ENCODE results near the gene TRAPPC14. TPM values are rescaled to one million over a fixed set of nuclear protein-coding genes. Genes with fewer than 3 reads are reported as not detected.
"Not testable (repeated sequence)": the region's sequence is repeated elsewhere in the genome, so short reads cannot be mapped to it uniquely, and the experiment has no call there.

TRAPPC14 gene
- total RNA-seq, 1 donor: 8.0 TPM

- Histone ChIP-seq H3K36me3 (ENCODE audit: insufficient read depth, low read length) (no peaks in the 10 kb centered on the region), H3K27ac (ENCODE audit: low read depth, low read length) (no peak overlapping the region), H3K9me3 (ENCODE audit: low read depth, low read length) (no peaks in the 10 kb centered on the region), H2AFZ (ENCODE audit: low read length) (no peak overlapping the region), H3K27me3 (ENCODE audit: insufficient read depth, low read length) (peaks cover 19% of the 10 kb centered on the region), H4K20me1 (ENCODE audit: insufficient read depth, low read length) (no peaks in the 10 kb centered on the region), H3K4me1 (ENCODE audit: insufficient read depth, low read length) (no peaks in the 10 kb centered on the region), H3K4me3 (ENCODE audit: insufficient read depth, low read length) (no peak overlapping the region), H3K79me2 (ENCODE audit: insufficient read depth, low read length) (no peaks in the 10 kb centered on the region), H3K4me2 (ENCODE audit: insufficient read depth, low read length) (no peak overlapping the region)
- TF ChIP-seq CTCF (IDR thresholded peaks at IDR 0.05; ENCODE audit: extremely low read depth, low read depth, low read length): no peak
- DNase-seq (ENCODE audit: insufficient read length, low spot score, missing footprints): no peak
Measured at GRCh38 chr7:100198266-100198665, 39.7 kb upstream of the TRAPPC14 start.

- H3K4me1 ChIP-seq (ENCODE audit: insufficient read depth, low read length): peaks cover 11% of the 10 kb centered on the region
- not testable (repeated sequence) for H3K27ac ChIP-seq (ENCODE audit: low read depth, low read length); H3K4me3 ChIP-seq (ENCODE audit: insufficient read depth, low read length); H2AFZ ChIP-seq (ENCODE audit: low read length); H3K36me3 ChIP-seq (ENCODE audit: insufficient read depth, low read length); H4K20me1 ChIP-seq (ENCODE audit: insufficient read depth, low read length); H3K9me3 ChIP-seq (ENCODE audit: low read depth, low read length); H3K4me2 ChIP-seq (ENCODE audit: insufficient read depth, low read length); H3K79me2 ChIP-seq (ENCODE audit: insufficient read depth, low read length); DNase-seq (ENCODE audit: insufficient read length, low spot score, missing footprints); H3K27me3 ChIP-seq (ENCODE audit: insufficient read depth, low read length)
Measured at GRCh38 chr7:100195901-100196322, 37.4 kb upstream of the TRAPPC14 start.

GRCh38 chr7:100195222-100195621, 36.7 kb upstream of the TRAPPC14 start:
- Histone ChIP-seq H4K20me1 (ENCODE audit: insufficient read depth, low read length) (no peaks in the 10 kb centered on the region), H3K4me1 (ENCODE audit: insufficient read depth, low read length) (peaks cover 12% of the 10 kb centered on the region), H3K36me3 (ENCODE audit: insufficient read depth, low read length) (no peaks in the 10 kb centered on the region), H3K27me3 (ENCODE audit: insufficient read depth, low read length) (peaks cover 6% of the 10 kb centered on the region), H3K4me3 (ENCODE audit: insufficient read depth, low read length) (no peak overlapping the region), H3K9me3 (ENCODE audit: low read depth, low read length) (no peaks in the 10 kb centered on the region), H3K4me2 (ENCODE audit: insufficient read depth, low read length) (no peak overlapping the region), H2AFZ (ENCODE audit: low read length) (no peak overlapping the region), H3K27ac (ENCODE audit: low read depth, low read length) (no peak overlapping the region), H3K79me2 (ENCODE audit: insufficient read depth, low read length) (no peaks in the 10 kb centered on the region)
- TF ChIP-seq CTCF (IDR thresholded peaks at IDR 0.05; ENCODE audit: extremely low read depth, low read depth, low read length): no peak
- DNase-seq (ENCODE audit: insufficient read length, low spot score, missing footprints): no peak

- TF ChIP-seq CTCF (IDR thresholded peaks at IDR 0.05; ENCODE audit: extremely low read depth, low read depth, low read length): no peak
- Histone ChIP-seq H3K4me3 (ENCODE audit: insufficient read depth, low read length) (no peak overlapping the region), H3K27ac (ENCODE audit: low read depth, low read length) (no peak overlapping the region), H3K4me1 (ENCODE audit: insufficient read depth, low read length) (peaks cover 13% of the 10 kb centered on the region), H2AFZ (ENCODE audit: low read length) (no peak overlapping the region), H3K4me2 (ENCODE audit: insufficient read depth, low read length) (no peak overlapping the region), H4K20me1 (ENCODE audit: insufficient read depth, low read length) (no peaks in the 10 kb centered on the region), H3K9me3 (ENCODE audit: low read depth, low read length) (no peaks in the 10 kb centered on the region), H3K79me2 (ENCODE audit: insufficient read depth, low read length) (no peaks in the 10 kb centered on the region), H3K36me3 (ENCODE audit: insufficient read depth, low read length) (no peaks in the 10 kb centered on the region), H3K27me3 (ENCODE audit: insufficient read depth, low read length) (no peaks in the 10 kb centered on the region)
- no peak for DNase-seq (ENCODE audit: insufficient read length, low spot score, missing footprints)
Measured at GRCh38 chr7:100192969-100193368, 34.4 kb upstream of the TRAPPC14 start.

- H3K4me3 ChIP-seq (ENCODE audit: insufficient read depth, low read length); H3K27ac ChIP-seq (ENCODE audit: low read depth, low read length); H3K4me2 ChIP-seq (ENCODE audit: insufficient read depth, low read length); H3K9me3 ChIP-seq (ENCODE audit: low read depth, low read length); H3K36me3 ChIP-seq (ENCODE audit: insufficient read depth, low read length); DNase-seq (ENCODE audit: insufficient read length, low spot score, missing footprints); H3K79me2 ChIP-seq (ENCODE audit: insufficient read depth, low read length); H3K27me3 ChIP-seq (ENCODE audit: insufficient read depth, low read length); H4K20me1 ChIP-seq (ENCODE audit: insufficient read depth, low read length); H2AFZ ChIP-seq (ENCODE audit: low read length): not testable (repeated sequence)
- H3K4me1 ChIP-seq (ENCODE audit: insufficient read depth, low read length): peaks cover 13% of the 10 kb centered on the region
Measured at GRCh38 chr7:100192281-100192862, 33.8 kb upstream of the TRAPPC14 start.

Data from osteoblast (primary cell).